GM12878 (cell line): ENCODE data around the gene CRYGS. TPM values are rescaled to one million over a fixed set of nuclear protein-coding genes. Genes with fewer than 3 reads are reported as not detected.
A peak's percentile ranks its signal among the peaks of the same experiment; 100 is the strongest.

Experiments used
- ATF2 ChIP-seq: IDR thresholded peaks from 2 replicates; pipeline ENCODE4 v1.6.1; 2012; ENCODE audit warnings: low read length, inconsistent platforms
- CUX1 ChIP-seq: IDR thresholded peaks from 2 replicates; pipeline ENCODE4 v1.6.1; 2012; ENCODE audit warnings: improper control_type of control experiment, low read depth, low read length; ENCODE audit not compliant: insufficient replicate concordance
- FOS ChIP-seq: IDR thresholded peaks from 3 replicates; pipeline ENCODE4 v1.6.1; 2011; ENCODE audit warnings: borderline replicate concordance; ENCODE audit not compliant: insufficient read length; ENCODE audit errors: extremely low read depth
- FOXK2 ChIP-seq: fragments of 450-650 bp; IDR thresholded peaks from 2 replicates; pipeline ENCODE4 v1.6.1; 2017; ENCODE audit warnings: mild to moderate bottlenecking, moderate library complexity
- GABPA ChIP-seq: IDR thresholded peaks from 2 replicates; pipeline ENCODE4 v1.6.1; 2014; ENCODE audit warnings: antibody characterized with exemption, low read depth, mild to moderate bottlenecking, inconsistent platforms
- IRF5 ChIP-seq: fragments of 450-650 bp; IDR thresholded peaks from 2 replicates; pipeline ENCODE4 v1.6.1; 2017; ENCODE audit warnings: borderline replicate concordance
- KDM1A ChIP-seq: fragments of 200-600 bp; sonication (generic); IDR thresholded peaks from 2 replicates; pipeline ENCODE4 v1.6.1; 2016; ENCODE audit warnings: borderline replicate concordance
- MYB ChIP-seq: fragments of 150-350 bp; IDR thresholded peaks from 2 replicates; pipeline ENCODE4 v1.6.1; 2014; ENCODE audit warnings: mild to moderate bottlenecking, low read depth, low read length, borderline replicate concordance
- PAX5 ChIP-seq: IDR thresholded peaks from 2 replicates; pipeline ENCODE4 v1.6.1; 2011; ENCODE audit warnings: low read depth, low read length, borderline replicate concordance
- RELA ChIP-seq: fragments of 450-650 bp; IDR thresholded peaks from 2 replicates; pipeline ENCODE4 v1.8.0; 2014; ENCODE audit warnings: borderline replicate concordance; ENCODE audit not compliant: partially characterized antibody
- RELB ChIP-seq: fragments of 450-650 bp; IDR thresholded peaks from 2 replicates; pipeline ENCODE4 v1.6.1; 2017; ENCODE audit warnings: low read depth, mild to moderate bottlenecking, moderate library complexity
- RFX5 ChIP-seq: IDR thresholded peaks from 2 replicates; pipeline ENCODE4 v1.6.1; 2011; ENCODE audit warnings: low read depth, low read length, improper control_type of control experiment
- SMAD5 ChIP-seq: IDR thresholded peaks from 2 replicates; pipeline ENCODE4 v1.6.1; 2016; ENCODE audit warnings: antibody characterized with exemption, low read depth
- SRF ChIP-seq, 2 experiments: IDR thresholded peaks; 2 replicates each; pipeline ENCODE4 v1.6.1; 2011; ENCODE audit warnings: low read depth in 2 of 2, low read length in 2 of 2, mild to moderate bottlenecking in 1 of 2, moderate library complexity in 1 of 2
- STAT1 ChIP-seq: fragments of 450-650 bp; conservative IDR thresholded peaks from 2 replicates; pipeline ENCODE4 v1.6.1; 2014; ENCODE audit warnings: antibody characterized with exemption, mild to moderate bottlenecking
- ZBTB4 ChIP-seq: fragments of 450-650 bp; formaldehyde crosslinking; IDR thresholded peaks from 2 replicates; pipeline ENCODE4 v1.4.0; 2022; ENCODE audit warnings: mild to moderate bottlenecking, moderate library complexity
- polyA plus RNA-seq, 11 experiments: library from polyadenylated mRNA; depleted of rRNA in 4 of 11; unstranded in 6 of 11; stranded (reverse) in 5 of 11; fragments of >200 nt; fragmentation: Nextera tagmentation in 4 of 11; fragmentation: Illumina TruSeq in 1 of 11; extraction: Ambion mirVana in 4 of 11; extraction: Trizol in 1 of 11; gene quantifications; 1 replicate in 1 of 11; 2 replicates in 10 of 11; pipeline versions ENCODE4 v1.2.1 to v1.2.3, GENCODE V29; 2011 to 2016; ENCODE audit warnings: inconsistent platforms in 2 of 11, missing spikeins in 2 of 11, low read depth in 1 of 11
- total RNA-seq, 4 experiments: library from RNA; depleted of rRNA in 3 of 4; stranded (reverse); fragments of >200 nt in 3 of 4; fragmentation: Illumina TruSeq in 1 of 4; extraction: Trizol in 1 of 4; gene quantifications; 2 replicates each; pipeline versions ENCODE4 v1.2.1 to v1.2.3, GENCODE V29; 2013 to 2021

CRYGS gene
- total and polyA plus RNA-seq, 10 of the 15 experiments (the other 5 are each of a cell fraction or from before 2014, with no cell fraction given) = 1.1 to 6.0 (median 2.5) TPM

GRCh38 chr3:186570096-186570940 is 26.1 kb upstream of the CRYGS start, which contains the start of gene DNAJB11 (continued):
- no peak for TF ChIP-seq CUX1
- no peak for TF ChIP-seq STAT1
- peak; percentile 83 for TF ChIP-seq RELB
- no peak for TF ChIP-seq IRF5
- TF ChIP-seq SMAD5 = peak; percentile 93
- peak; percentile 73; the same call in 1 of the 2 replicates for TF ChIP-seq GABPA
- peak; percentile 93 for TF ChIP-seq RFX5
- TF ChIP-seq ZBTB4 (CRISPR knock-in tag) = no peak
- peak in 1 of 2 experiments; percentile 70; a peak in 2 of 4 replicates for TF ChIP-seq SRF (IDR thresholded peaks at IDR 0.05; ENCODE audit: low read depth in 2 of 2, low read length in 2 of 2)
- no peak for TF ChIP-seq RELA
- peak; percentile 57; the same call in 1 of the 2 replicates for TF ChIP-seq PAX5
- TF ChIP-seq FOS = peak; percentile 49
- no peak for TF ChIP-seq KDM1A
- no peak for TF ChIP-seq FOXK2
- TF ChIP-seq ATF2 = peak; percentile 88
- TF ChIP-seq MYB = no peak
